GM12874 (cell line): ENCODE results near the gene CHFR.

Experiments used
- CTCF ChIP-seq: IDR thresholded peaks from 2 replicates; pipeline ENCODE4 v1.5.1; 2011; ENCODE audit warnings: low read depth, mild to moderate bottlenecking, control low read depth, low read length, moderate library complexity; ENCODE audit not compliant: insufficient read depth

The CHFR gene

GRCh38 chr12:132852496-132852895, 34.9 kb downstream of the CHFR start:
- TF ChIP-seq CTCF = no peak

GRCh38 chr12:132851465-132851864, 35.9 kb downstream of the CHFR start:
- TF ChIP-seq CTCF = no peak

- TF ChIP-seq CTCF = no peak
Observed at GRCh38 chr12:132850291-132850690, 37.1 kb downstream of the CHFR start.

- no peak for TF ChIP-seq CTCF
Observed at GRCh38 chr12:132848521-132848920, 38.9 kb downstream of the CHFR start.

GRCh38 chr12:132847363-132848356, 39.7 kb downstream of the CHFR start:
- no peak for TF ChIP-seq CTCF

- no peak for TF ChIP-seq CTCF
Observed at GRCh38 chr12:132842449-132843045, 44.9 kb downstream of the CHFR start.

- no peak for TF ChIP-seq CTCF
Observed at GRCh38 chr12:132841151-132841550, 46.3 kb downstream of the CHFR start.
